GM21576 (cell line): ENCODE results near the gene TMEM51.
"Not testable (repeated sequence)": the region's sequence is repeated elsewhere in the genome, so short reads cannot be mapped to it uniquely, and the experiment has no call there.

ENCODE experiments used
- ATAC-seq: cut with Tn5 transposase; IDR thresholded peaks from one replicate; pipeline ENCODE4 v1.9.1; 2021; ENCODE audit warnings: mild to moderate bottlenecking, moderate library complexity; ENCODE audit not compliant: unreplicated experiment

Gene TMEM51

DNA sequence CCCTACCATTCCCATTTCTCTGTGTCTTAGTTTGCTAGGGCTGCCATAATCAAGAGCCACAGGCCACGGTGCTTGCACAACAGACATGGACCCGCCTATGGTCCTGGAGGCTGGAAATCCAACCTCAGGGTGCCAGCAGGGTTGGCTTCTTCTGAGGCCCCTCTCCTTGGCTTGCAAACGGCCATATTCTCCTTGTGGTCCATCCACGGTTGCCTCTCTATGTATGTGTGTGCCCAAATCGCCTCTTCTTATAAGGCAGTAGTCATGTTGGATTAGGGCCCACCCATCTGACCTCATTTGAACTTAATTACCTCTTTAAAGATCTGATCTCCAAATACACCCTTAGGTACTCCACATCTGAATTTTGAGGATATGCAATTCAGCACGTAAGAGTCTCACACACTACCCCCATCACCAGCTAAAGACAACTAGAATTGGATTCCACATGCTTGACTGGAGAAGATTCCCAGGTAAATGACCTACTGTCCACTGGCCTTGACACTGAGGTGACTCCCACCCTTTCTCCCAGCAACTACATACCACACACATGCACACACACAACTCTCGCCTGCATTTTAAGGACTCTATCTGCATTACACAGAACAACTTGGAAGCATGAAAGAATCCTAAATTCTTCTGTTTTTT is 28.3 kb upstream of the TMEM51 start:
- ATAC-seq = no peak

DNA sequence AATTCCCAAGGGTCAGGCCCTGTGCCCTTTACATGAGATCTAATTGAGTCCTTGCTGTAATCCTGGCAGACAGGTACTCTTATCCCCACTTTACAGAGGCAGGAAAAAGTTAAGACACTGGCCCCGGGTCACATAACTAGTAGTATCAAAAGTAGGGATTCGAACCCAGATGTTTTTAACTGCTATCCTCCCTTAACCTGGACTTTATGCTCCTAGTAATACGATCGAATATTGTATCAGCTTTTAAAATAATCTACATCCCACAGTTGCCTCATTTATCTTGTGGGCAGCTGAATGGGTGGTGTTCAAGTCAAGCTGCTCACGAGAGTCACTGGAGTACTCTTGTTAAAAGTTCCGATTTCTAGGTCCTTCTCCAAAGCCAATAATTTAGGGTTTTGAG is 25.5 kb upstream of the TMEM51 start:
- no peak for ATAC-seq

DNA sequence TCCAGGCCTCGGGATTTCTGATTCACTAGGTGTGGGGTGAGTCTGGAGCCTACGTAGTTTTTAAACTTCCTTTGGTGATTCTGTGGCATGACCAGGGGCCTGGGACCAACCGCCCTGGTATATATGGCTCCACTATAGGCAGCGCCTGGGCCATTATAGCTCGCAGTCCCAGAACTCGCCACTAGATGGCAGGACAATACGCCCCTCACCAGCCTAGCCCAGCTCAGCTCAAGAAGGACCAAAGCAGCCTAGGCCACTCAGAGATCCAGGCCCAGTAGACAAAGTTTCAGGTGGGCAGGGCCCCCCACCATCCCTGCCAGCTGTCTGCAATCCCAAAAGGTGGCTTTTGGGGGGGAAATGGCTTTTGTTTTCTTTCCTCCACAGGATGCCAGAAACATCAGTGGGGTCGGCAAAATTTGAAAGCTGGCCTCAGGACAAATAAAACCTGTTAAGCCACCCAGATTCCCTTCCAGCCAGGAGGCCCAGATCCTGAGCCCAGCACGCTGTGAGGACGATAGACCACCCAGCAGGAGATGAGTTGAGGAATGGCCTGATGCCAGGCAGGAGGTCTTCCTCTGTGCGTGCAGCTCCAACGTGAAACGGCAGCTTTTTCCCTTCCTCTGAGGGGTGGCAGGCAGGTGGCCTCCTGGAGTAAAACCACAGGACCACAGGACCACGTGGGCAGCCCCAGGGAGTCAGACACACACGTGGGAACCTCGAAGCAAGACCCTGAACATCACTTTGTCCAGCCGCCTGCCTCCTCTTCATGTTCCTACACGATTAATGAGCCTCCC is 24.8 kb upstream of the TMEM51 start:
- ATAC-seq = no peak

DNA sequence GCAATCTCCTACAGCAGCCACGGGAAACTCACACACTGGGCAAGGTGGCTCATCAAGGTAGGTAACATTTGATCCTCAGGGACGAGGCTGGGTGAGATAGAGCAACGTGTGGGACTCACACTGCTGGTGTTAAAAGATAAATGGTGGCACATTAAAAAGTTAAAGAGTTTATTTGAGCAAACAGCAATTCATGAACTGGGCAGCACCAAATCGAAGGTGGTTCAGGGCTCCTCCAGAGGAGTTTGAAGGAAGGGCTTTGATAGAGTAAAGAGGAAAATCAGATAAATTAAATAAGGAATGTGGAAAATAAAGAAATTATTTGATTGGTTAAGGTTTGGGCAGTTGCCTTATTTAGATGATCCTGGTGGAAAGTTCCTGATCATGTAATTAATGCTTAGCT is 23.6 kb upstream of the TMEM51 start:
- ATAC-seq = no peak

DNA sequence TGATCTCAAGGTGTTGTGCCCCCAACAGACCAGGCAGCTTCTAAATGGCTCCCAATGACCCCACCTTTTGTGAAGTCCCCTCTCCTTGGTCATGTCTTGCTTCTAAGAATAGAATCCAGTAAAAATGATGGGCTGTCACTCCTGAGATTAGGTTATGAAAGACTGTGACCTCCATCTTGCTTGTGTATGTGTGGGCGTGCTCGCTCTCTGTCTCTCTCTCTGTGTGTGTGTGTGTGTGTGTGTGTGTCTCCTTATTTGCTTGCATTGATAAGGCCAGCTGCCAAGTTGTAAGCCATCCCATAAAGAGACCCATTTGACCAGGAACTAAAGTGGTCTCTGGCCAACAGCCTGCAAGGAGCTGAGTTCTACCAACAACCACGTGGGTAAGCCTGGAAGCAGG is 22.9 kb upstream of the TMEM51 start:
- no peak for ATAC-seq

DNA sequence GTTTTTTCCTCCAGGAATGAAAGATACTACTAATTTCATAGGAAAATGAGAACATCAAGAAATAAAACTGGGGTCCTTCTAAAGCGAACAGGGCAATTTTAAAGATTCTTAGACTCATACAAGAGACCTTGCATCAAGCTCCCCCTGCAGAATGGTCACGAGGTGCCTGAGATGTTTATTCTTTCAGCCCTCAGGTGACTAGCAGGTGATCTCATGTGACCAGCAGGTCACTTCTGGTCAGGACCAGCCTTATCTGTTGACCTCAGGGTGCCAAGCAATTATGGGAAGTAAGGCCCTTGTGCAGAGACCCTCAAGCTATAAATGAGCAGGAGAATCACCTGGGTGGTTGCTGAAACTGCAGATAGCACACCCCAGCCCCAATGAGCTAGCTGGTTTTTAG is 20.6 kb upstream of the TMEM51 start:
- ATAC-seq = no peak

DNA sequence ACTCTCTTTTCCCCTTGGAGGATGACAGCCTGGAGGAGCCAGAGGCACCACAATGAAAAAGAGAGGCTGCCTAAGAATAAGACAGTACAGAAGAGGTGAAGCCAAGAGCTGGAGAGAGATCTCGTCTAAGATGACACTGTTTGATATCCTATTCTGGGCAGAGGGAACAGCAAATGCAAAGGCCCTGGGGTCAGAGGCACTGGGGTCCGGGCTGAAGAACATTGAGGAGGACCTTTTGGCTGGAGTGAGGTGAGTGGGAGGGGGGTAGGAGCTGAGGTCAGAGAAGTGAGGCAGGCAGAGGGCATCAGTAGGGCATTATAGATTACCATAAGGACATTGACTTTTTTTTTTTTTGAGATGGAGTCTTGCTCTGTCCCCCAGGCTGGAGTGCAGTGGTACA is 19.3 kb upstream of the TMEM51 start:
- ATAC-seq = no peak

DNA sequence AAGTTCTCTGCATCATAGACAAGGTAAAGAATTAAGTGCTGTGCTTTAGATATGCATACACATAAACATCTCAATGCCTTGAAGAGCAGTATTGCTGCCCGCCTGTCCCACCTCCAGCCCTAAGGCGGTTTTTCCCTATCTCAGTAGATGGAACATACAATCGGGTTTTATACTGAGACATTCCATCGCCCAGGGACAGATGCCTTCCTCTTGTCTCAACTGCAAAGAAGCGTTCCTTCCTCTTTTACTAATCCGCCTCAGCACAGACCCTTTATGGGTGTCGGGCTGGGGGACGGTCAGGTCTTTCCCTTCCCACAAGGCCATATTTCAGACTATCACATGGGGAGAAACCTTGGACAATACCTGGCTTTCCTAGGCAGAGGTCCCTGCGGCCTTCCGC is 17.9 kb upstream of the TMEM51 start:
- not testable (repeated sequence) for ATAC-seq

DNA sequence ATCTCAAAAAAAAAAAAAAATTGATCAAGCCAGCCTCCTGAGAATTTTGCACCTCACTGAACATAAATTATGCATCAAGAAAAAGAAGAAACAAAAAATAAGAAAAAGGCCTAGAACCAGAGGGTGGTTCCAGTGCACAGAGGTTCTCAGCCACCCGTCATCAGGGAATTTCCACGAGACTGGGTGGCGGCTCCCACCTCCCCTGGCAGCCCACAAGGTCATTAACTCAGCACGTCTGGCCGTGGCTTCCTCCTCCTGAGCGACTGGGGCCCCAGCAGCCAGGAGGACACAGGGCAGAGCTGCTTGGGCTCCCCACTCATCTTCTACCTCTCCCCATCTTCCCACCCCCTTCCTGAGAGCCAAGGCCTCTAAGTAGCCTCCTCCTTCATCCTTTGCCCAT is 15.7 kb upstream of the TMEM51 start:
- ATAC-seq = no peak

DNA sequence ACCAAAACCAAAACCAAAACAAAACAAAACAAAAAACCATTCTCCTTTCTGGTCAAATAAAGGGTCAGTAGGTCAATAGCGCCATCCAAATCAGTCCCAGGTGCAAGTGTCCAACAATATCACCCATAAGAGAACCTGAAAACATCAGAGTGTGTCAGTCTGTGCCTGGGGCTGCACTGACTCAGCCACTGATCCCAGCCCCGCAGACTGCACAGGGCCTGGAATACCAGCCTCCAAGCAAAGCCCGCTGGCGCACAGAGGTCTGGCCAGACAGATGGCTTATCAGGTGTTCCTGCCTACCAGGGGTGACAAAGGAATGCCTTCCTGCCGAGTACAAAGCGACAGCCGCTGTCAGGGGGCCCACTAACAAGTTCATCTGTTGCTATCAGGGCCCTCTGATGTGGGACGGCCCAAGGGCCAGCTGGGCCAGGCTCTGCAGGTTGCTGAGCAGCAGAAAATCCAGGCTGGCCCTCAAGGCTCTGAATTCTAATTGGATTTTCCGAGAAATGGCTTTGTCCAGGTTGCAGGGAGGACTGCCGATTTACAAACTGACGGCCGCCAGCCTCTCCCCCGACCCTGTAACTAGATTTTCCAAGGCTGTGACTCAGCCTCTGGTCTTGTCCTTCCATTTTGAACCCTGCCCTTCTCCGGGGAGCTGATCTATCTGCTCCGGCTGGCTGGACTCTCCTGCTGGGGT is 13.7 kb upstream of the TMEM51 start:
- no peak for ATAC-seq

DNA sequence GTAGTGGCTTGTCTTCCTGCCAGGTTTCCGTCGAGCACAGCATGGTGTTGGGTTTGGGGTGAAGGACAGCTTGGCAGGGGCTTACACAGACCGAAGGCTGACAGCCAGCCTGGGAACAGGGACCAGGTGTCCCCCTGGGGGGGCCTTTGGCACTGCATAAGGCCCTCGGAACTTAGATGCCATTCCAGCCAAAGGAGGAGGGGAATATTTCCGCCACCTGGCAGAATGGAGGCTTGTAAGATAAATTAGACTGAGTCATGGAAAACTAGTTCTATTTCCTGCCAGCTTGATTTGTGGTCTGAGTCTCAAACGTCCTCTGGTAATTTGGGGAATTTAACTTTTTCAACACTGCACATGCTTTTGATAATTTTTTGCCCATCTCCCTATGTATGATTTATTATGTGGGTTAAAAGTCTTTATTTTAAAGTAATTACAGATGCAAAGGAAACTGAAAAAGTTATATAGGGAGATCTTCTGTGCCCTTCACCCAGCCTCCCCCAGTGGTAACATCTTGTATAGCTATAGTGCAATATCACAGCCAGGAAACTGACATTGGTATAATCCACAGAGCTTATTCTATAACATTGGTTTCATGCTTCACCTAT is 11.5 kb upstream of the TMEM51 start:
- no peak for ATAC-seq

DNA sequence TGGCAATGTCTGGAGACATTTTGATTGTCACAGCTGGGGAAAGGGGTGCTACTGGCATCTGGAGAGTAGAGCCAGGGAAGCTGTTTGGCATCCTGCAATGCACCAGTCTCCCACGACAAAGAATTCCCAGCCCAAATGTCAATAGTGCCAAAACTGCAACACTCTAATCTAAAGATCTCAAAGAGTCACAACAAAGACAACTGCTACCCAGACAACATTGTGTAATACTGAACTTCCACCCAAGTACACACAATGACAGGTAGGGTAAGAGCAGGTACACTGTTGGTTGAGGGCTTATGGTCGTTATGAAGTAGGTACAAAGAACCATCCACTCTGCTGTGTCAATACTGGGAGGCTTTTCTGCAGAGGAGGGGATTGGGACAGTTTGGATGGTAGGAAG is 8.2 kb upstream of the TMEM51 start:
- no peak for ATAC-seq

DNA sequence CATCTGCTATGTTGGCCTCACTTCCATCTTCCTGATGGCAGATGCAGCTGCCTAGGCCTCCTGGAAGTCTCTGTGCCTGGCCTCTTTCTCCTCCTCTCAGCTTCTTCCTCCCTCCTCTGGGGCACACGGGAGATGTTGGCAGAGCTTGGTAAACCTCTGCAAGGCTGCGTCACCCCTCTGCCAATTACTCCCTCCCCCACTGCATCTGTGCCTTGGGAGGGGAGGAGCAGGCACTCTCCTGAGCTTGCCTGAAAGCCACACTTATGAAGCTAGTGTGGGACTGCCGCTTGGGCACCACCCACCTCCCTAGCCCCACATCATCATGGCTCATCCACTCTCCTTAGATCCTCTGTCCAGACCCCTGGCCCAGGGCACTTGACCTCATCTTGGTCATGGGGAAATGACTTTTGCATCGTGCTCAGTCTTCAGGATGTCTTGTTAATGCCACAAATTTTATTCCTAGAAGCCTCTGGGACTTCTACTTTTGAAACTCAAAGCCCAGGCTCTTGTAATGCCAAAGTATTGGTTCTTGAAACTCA is 7.3 kb upstream of the TMEM51 start:
- ATAC-seq = no peak

DNA sequence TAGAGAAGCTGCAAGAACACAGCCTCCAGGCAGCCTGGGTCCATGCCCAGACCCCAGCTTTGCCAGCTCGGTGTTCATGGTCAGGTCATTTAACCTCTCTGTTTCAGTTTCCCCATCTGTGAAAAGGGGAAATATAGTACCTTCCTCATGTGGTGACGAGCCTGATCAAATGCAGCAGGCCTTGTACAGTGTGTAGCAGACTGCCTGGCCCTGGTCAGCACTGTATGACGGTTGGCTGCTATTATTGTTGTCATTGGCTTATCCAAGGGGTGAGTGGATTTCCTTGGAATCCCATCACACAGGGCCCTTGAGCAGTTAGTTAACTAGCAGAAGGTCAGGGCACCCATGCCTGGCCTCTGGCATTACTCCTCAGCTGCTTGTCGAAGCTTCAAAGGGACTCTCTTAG is 6.6 kb upstream of the TMEM51 start:
- ATAC-seq = no peak

DNA sequence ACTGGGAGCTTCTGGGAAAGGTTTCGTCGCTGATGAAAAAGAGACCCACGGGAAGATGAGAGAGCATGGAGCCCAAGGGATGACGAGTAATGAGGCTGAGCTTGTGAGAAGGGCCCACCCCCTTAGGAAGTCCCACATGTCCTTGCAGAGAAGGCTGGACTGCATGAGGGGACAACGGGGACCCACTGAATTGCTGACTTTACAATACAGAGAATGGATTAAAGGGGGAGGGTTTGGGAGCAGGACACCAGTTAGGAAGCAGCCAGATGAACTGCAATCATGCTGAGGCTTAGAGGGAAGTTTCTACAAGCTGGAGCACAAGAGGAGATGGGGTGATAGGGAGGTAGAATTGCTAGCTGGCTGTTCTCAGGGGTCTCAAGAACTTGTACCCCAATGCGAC is 5.5 kb upstream of the TMEM51 start:
- ATAC-seq = no peak

DNA sequence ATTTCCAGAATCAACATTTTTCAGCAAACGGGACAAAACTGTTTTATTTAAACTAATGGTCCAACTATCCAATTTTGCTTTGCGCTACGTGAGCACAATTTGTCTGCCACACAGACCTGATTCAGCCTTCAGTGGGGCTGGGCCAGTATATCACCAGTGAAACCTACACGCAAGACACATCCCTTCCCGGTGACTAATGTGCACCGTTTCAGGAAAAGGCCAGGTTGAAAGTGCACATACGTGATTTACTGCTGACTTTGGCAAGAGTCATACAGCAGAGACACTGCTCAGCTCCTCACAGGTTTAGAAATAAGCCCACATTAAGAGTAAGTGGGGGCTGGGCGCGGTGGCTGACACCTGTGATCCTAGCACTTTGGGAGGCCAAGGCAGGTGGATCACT is 5.1 kb upstream of the TMEM51 start:
- no peak for ATAC-seq

DNA sequence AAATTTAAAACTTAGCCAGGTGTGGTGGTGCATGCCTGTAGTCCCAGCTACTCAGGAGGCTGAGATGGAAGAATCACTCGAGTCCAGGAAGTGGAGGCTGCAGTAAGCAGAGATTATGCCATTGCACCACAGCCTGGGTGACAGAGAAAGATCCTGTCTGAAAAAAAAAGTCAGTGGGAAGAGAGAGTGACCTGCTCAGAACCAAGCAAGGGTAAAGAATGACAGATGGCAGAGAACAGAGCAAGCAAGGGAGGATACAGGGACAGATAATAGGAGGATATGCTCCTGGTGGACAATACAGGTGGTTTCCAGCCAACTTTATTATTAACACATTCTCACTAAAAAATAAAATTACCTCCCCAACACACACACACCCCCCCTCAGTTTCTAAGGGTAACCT is 4.6 kb upstream of the TMEM51 start:
- ATAC-seq = no peak

DNA sequence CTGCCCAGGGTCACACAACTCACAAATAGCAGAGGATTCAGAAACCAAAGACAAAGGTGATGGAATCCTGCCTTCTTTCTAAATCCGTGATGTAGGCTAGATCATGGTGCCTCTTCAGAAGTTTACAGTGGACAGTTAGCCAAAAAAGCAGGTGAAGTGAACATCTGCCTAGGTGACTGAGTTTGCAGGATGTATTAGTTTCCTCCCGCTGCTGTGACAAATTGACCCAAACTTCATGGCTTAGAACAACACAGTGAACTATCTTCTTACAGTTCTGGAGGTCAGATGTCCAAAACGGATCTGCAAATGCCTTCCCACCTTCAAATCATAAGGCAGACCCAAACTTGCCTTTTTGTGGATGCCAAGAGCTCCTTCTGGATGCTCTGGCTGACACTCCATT is 3.2 kb upstream of the TMEM51 start:
- ATAC-seq = no peak

DNA sequence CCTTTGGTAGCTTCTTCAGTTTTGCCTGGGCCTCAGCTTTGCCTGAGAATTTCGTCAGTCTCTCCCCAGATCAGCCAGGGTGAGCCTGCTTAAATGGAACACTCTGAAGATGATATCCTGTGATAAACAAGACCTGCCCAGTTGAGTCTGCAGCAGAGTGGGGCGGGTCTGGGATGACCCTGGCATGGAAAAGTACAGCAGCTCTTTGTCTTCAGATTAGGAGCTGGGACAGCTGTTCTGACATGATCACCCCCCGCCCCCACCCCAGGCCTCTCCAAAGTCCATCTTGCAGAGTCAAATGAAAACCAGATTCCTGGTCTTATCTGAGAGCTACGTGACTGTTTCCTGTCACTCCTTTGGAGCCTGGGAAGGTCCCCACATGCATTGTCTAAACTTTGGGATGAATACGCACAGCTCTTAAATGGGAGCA is 2.2 kb upstream of the TMEM51 start:
- no peak for ATAC-seq

DNA sequence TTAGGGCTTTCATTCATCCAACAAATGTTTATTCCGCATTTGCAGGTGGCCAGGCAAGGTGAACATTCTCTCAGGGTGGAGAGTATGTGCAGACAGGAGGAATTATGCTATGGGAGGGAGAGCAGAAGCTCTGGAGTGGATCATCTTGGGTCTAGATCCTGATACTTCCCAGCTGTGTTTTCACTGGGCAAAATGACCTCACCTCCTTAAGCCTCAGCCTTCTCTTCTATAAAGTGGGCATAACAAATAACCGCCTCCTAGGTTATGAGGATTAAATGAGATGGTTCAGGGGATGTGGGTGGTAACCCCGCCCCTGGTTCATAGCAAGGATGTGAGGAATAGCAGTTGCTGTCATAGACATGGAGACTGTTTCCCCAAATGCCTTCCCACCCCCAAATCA is 1.7 kb upstream of the TMEM51 start:
- no peak for ATAC-seq
